K562 (cell line): ENCODE measurements around the gene RAB31. TPM values are rescaled to one million over a fixed set of nuclear protein-coding genes. Genes with fewer than 3 reads are reported as not detected.

Experiments used
- CBX3 ChIP-seq, 2 experiments: IDR thresholded peaks; 1 replicate in 1 of 2; 2 replicates in 1 of 2; pipeline ENCODE4 v1.6.1; 2012; ENCODE audit warnings: inconsistent platforms in 2 of 2, low read length in 2 of 2, borderline replicate concordance in 1 of 2, control low read depth in 1 of 2
- EP400 ChIP-seq: fragments of 450-650 bp; IDR thresholded peaks from 2 replicates; pipeline ENCODE4 v1.6.1; 2017; ENCODE audit warnings: antibody characterized with exemption, mild to moderate bottlenecking, moderate library complexity
- HEY1 ChIP-seq: fragments of 250-450 bp; sonication (Bioruptor Pico); IDR thresholded peaks from 2 replicates; pipeline ENCODE4 v1.5.0; 2020; ENCODE audit warnings: mild to moderate bottlenecking, moderate library complexity, borderline replicate concordance
- HNRNPL ChIP-seq: fragments of 200-400 bp; formaldehyde crosslinking; IDR thresholded peaks from 2 replicates; pipeline ENCODE4 v1.6.1; 2017; ENCODE audit warnings: low read depth, mild to moderate bottlenecking, low read length
- MEF2A ChIP-seq: IDR thresholded peaks from 2 replicates; pipeline ENCODE4 v1.6.1; 2011; ENCODE audit warnings: low read depth, mild to moderate bottlenecking, low read length, moderate library complexity; ENCODE audit not compliant: control insufficient read depth
- RHOXF2B ChIP-seq: fragments of 250-450 bp; sonication (Bioruptor Pico); conservative IDR thresholded peaks from 2 replicates; pipeline ENCODE4 v1.5.1; 2021
- SAFB ChIP-seq: fragments of 200-400 bp; formaldehyde crosslinking; IDR thresholded peaks from 2 replicates; pipeline ENCODE4 v1.6.1; 2017; ENCODE audit warnings: low read depth, low read length, borderline replicate concordance
- TAF7 ChIP-seq: fragments of 450-650 bp; IDR thresholded peaks from 2 replicates; pipeline ENCODE4 v1.6.1; 2016; ENCODE audit warnings: missing genetic modification characterization, missing compliant biosample characterization
- TGIF2 ChIP-seq: sonication (generic); formaldehyde crosslinking; IDR thresholded peaks from 2 replicates; pipeline ENCODE4 v1.8.1; 2022; ENCODE audit warnings: mild to moderate bottlenecking, missing genetic modification reagents, moderate library complexity
- TRIM28 ChIP-seq: fragments of 450-650 bp; IDR thresholded peaks from 2 replicates; pipeline ENCODE4 v1.6.1; 2017
- ZFX ChIP-seq: sonication (generic); formaldehyde crosslinking; IDR thresholded peaks from 2 replicates; pipeline ENCODE4 v1.8.0; 2022; ENCODE audit warnings: mild to moderate bottlenecking, missing genetic modification reagents, moderate library complexity
- ZNF717 ChIP-seq: fragments of 250-450 bp; sonication (Bioruptor Pico); IDR thresholded peaks from 2 replicates; pipeline ENCODE4 v1.5.0; 2021
- polyA plus RNA-seq, 8 experiments: library from polyadenylated mRNA; depleted of rRNA in 4 of 8; stranded (reverse) in 5 of 8; unstranded in 3 of 8; fragments of >200 nt; fragmentation: Nextera tagmentation in 2 of 8; fragmentation: Illumina TruSeq in 1 of 8; extraction: Ambion mirVana in 2 of 8; extraction: Trizol in 1 of 8; gene quantifications; 2 replicates each; pipeline versions ENCODE4 v1.2.1 to v1.2.3, GENCODE V29; 2011 to 2014; ENCODE audit warnings: inconsistent platforms in 1 of 8, missing spikeins in 1 of 8
- total RNA-seq, 7 experiments: library from RNA; depleted of rRNA in 6 of 7; stranded (reverse); fragments of >200 nt in 6 of 7; fragmentation: Illumina TruSeq in 2 of 7; extraction: Trizol in 2 of 7; gene quantifications; 2 replicates each; pipeline versions ENCODE4 v1.2.1 to v1.2.3, GENCODE V29; 2011 to 2021; ENCODE audit warnings: low replicate concordance in 1 of 7
- TF ChIP-seq, protein P1 (sequence below): fragments of 450-650 bp; IDR thresholded peaks from 2 replicates; pipeline ENCODE4 v1.6.1; 2018; ENCODE audit not compliant: partially characterized antibody
- TF ChIP-seq, protein P2 (sequence below): sonication (generic); formaldehyde crosslinking; IDR thresholded peaks from 2 replicates; pipeline ENCODE4 v1.9.0; 2022; ENCODE audit warnings: mild to moderate bottlenecking, missing genetic modification reagents
- TF ChIP-seq, protein P3 (sequence below): fragments of 250-450 bp; sonication (Bioruptor Pico); IDR thresholded peaks from 2 replicates; pipeline ENCODE4 v1.4.0; 2020; ENCODE audit warnings: mild to moderate bottlenecking
- TF ChIP-seq, protein P4 (sequence below): fragments of 250-450 bp; sonication (Bioruptor Pico); IDR thresholded peaks from 2 replicates; pipeline ENCODE4 v1.8.0; 2022; ENCODE audit warnings: moderate library complexity, mild to moderate bottlenecking, inconsistent platforms
- TF ChIP-seq, protein P5 (sequence below), 2 experiments: IDR thresholded peaks in 1 of 2; conservative IDR thresholded peaks in 1 of 2; 2 replicates each; pipeline ENCODE4 v1.6.1; 2016; ENCODE audit warnings: low read depth in 2 of 2, mild to moderate bottlenecking in 1 of 2, missing compliant biosample characterization in 1 of 2, missing genetic modification characterization in 1 of 2, moderate library complexity in 1 of 2

RAB31 gene
- total and polyA plus RNA-seq, 9 of the 15 experiments (the other 6 are each of a cell fraction or from before 2014, with no cell fraction given), result 20.7 to 70.4 (median 41.3) TPM

DNA sequence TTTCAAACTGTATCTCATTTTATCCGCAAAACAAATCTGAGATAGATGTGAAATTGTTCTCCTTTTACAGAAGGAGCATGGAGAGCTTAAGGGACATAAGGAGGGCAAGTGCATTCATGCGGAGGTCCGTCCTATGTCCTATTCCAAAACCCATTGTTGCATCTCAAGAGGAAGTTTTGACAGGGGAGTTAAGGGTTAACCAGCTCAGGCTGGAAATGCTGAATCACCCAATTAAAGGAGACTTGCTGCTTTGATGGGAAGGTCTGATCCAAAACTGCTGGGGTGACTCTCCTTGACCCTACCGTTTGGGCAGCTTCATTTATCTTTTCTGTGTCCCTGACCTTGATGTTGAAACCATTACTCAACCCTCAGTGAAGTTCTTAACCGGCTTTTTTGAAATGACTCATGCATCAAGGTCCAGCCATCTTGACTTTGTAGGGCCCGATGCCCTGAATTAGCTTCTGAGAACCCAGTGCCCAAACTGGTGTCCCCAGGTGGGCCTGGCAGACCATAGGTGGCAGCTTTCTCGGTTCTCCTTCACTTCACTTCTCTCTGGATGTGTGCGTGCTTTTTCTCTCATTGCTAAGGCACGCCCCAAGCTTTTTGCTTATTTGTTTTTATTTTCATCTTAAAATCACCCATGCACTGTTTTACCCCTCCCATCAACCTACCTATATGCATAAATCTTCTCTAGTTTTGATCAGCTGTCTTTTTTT lies 161.8 kb downstream of the RAB31 start (continued):
- TF ChIP-seq, protein P1, sequence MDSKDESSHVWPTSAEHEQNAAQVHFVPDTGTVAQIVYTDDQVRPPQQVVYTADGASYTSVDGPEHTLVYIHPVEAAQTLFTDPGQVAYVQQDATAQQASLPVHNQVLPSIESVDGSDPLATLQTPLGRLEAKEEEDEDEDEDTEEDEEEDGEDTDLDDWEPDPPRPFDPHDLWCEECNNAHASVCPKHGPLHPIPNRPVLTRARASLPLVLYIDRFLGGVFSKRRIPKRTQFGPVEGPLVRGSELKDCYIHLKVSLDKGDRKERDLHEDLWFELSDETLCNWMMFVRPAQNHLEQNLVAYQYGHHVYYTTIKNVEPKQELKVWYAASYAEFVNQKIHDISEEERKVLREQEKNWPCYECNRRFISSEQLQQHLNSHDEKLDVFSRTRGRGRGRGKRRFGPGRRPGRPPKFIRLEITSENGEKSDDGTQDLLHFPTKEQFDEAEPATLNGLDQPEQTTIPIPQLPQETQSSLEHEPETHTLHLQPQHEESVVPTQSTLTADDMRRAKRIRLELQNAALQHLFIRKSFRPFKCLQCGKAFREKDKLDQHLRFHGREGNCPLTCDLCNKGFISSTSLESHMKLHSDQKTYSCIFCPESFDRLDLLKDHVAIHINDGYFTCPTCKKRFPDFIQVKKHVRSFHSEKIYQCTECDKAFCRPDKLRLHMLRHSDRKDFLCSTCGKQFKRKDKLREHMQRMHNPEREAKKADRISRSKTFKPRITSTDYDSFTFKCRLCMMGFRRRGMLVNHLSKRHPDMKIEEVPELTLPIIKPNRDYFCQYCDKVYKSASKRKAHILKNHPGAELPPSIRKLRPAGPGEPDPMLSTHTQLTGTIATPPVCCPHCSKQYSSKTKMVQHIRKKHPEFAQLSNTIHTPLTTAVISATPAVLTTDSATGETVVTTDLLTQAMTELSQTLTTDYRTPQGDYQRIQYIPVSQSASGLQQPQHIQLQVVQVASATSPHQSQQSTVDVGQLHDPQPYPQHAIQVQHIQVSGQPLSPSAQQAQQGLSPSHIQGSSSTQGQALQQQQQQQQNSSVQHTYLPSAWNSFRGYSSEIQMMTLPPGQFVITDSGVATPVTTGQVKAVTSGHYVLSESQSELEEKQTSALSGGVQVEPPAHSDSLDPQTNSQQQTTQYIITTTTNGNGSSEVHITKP, result no peak
- TF ChIP-seq, protein P2, sequence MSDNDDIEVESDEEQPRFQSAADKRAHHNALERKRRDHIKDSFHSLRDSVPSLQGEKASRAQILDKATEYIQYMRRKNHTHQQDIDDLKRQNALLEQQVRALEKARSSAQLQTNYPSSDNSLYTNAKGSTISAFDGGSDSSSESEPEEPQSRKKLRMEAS (CRISPR knock-in tag), result no peak
- no peak for TF ChIP-seq CBX3 (IDR thresholded peaks at IDR 0.05; ENCODE audit: borderline replicate concordance in 1 of 2, low read length in 2 of 2)
- TF ChIP-seq RHOXF2B (CRISPR knock-in tag), result no peak
- TF ChIP-seq MEF2A, result no peak
- no peak for TF ChIP-seq TAF7
- TF ChIP-seq EP400, result no peak
- TF ChIP-seq TGIF2 (CRISPR knock-in tag), result no peak
- TF ChIP-seq SAFB, result no peak
- TF ChIP-seq, protein P3, sequence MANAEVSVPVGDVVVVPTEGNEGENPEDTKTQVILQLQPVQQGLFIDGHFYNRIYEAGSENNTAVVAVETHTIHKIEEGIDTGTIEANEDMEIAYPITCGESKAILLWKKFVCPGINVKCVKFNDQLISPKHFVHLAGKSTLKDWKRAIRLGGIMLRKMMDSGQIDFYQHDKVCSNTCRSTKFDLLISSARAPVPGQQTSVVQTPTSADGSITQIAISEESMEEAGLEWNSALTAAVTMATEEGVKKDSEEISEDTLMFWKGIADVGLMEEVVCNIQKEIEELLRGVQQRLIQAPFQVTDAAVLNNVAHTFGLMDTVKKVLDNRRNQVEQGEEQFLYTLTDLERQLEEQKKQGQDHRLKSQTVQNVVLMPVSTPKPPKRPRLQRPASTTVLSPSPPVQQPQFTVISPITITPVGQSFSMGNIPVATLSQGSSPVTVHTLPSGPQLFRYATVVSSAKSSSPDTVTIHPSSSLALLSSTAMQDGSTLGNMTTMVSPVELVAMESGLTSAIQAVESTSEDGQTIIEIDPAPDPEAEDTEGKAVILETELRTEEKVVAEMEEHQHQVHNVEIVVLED, result peak; percentile 21; the same call in 1 of the 2 replicates
- no peak; the same call in 1 of the 2 replicates for TF ChIP-seq HEY1
- TF ChIP-seq HNRNPL, result no peak
- TF ChIP-seq, protein P4, sequence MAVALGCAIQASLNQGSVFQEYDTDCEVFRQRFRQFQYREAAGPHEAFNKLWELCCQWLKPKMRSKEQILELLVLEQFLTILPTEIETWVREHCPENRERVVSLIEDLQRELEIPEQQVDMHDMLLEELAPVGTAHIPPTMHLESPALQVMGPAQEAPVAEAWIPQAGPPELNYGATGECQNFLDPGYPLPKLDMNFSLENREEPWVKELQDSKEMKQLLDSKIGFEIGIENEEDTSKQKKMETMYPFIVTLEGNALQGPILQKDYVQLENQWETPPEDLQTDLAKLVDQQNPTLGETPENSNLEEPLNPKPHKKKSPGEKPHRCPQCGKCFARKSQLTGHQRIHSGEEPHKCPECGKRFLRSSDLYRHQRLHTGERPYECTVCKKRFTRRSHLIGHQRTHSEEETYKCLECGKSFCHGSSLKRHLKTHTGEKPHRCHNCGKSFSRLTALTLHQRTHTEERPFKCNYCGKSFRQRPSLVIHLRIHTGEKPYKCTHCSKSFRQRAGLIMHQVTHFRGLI (CRISPR knock-in tag), result no peak; the same call in 1 of the 2 replicates
- 0 out of 2 replicates have a peak, but pooled peaks have one; percentile 50 for TF ChIP-seq TRIM28
- peak; percentile 39; the same call in 1 of the 2 replicates for TF ChIP-seq ZFX (CRISPR knock-in tag)
- TF ChIP-seq ZNF717 (CRISPR knock-in tag), result no peak
- TF ChIP-seq, protein P5, sequence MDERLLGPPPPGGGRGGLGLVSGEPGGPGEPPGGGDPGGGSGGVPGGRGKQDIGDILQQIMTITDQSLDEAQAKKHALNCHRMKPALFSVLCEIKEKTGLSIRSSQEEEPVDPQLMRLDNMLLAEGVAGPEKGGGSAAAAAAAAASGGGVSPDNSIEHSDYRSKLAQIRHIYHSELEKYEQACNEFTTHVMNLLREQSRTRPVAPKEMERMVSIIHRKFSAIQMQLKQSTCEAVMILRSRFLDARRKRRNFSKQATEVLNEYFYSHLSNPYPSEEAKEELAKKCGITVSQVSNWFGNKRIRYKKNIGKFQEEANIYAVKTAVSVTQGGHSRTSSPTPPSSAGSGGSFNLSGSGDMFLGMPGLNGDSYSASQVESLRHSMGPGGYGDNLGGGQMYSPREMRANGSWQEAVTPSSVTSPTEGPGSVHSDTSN (CRISPR knock-in tag; IDR thresholded peaks at IDR 0.05; ENCODE audit: low read depth), result no peak
- TF ChIP-seq, protein P5 (tag; conservative IDR thresholded peaks at IDR 0.05; ENCODE audit: low read depth), result peak; percentile 99
